ENCODE results near the gene ARHGAP26.

ARHGAP26 gene

GRCh38 chr5:143056339-143056704 is 286.1 kb downstream of the ARHGAP26 start:
- no peaks in the 10 kb centered on the region for H3K9me2 ChIP-seq (replicated peaks; ENCODE audit: control insufficient read depth, low read length)
- no peaks in the 10 kb centered on the region for H3K4me1 ChIP-seq (ENCODE audit: control insufficient read depth, low read length)
- H3K36me3 ChIP-seq (ENCODE audit: control insufficient read depth, low read length) = no peaks in the 10 kb centered on the region
- no peaks in the 10 kb centered on the region for H3K9me3 ChIP-seq (ENCODE audit: control insufficient read depth, insufficient read depth, low read length)
- no peak for TF ChIP-seq EZH2phosphoT487 (IDR thresholded peaks at IDR 0.05; ENCODE audit: borderline replicate concordance, low read length)
- no peak for TF ChIP-seq CTCF (IDR thresholded peaks at IDR 0.05; ENCODE audit: low read depth, low read length, poor library complexity, severe bottlenecking)
- H3K79me2 ChIP-seq (ENCODE audit: control insufficient read depth, low read length) = no peaks in the 10 kb centered on the region
- H4K20me1 ChIP-seq (ENCODE audit: control insufficient read depth, insufficient read depth, low read depth, low read length) = no peaks in the 10 kb centered on the region
- H3K4me3 ChIP-seq (ENCODE audit: low read length) = no peak overlapping the region
- no peak overlapping the region for H3K4me2 ChIP-seq (ENCODE audit: low read length)
- no peaks in the 10 kb centered on the region for H3F3A ChIP-seq (ENCODE audit: control insufficient read depth, insufficient read depth)
- no peak overlapping the region for H3K27ac ChIP-seq (ENCODE audit: low read depth, low read length)
- H3K27me3 ChIP-seq (ENCODE audit: control insufficient read depth, low read length) = no peaks in the 10 kb centered on the region

GRCh38 chr5:143056792-143057579 is 286.8 kb downstream of the ARHGAP26 start:
- no peaks in the 10 kb centered on the region for H3K27me3 ChIP-seq (ENCODE audit: control insufficient read depth, low read length)
- H3K4me3 ChIP-seq (ENCODE audit: low read length) = no peak overlapping the region
- H3K4me2 ChIP-seq (ENCODE audit: low read length) = no peak overlapping the region
- no peak overlapping the region for H3K27ac ChIP-seq (ENCODE audit: low read depth, low read length)
- H4K20me1 ChIP-seq (ENCODE audit: control insufficient read depth, insufficient read depth, low read depth, low read length) = no peaks in the 10 kb centered on the region
- no peaks in the 10 kb centered on the region for H3K4me1 ChIP-seq (ENCODE audit: control insufficient read depth, low read length)
- TF ChIP-seq CTCF (IDR thresholded peaks at IDR 0.05; ENCODE audit: low read depth, low read length, poor library complexity, severe bottlenecking) (no peak), EZH2phosphoT487 (IDR thresholded peaks at IDR 0.05; ENCODE audit: borderline replicate concordance, low read length) (no peak)
- no peaks in the 10 kb centered on the region for H3K9me3 ChIP-seq (ENCODE audit: control insufficient read depth, insufficient read depth, low read length)
- H3K36me3 ChIP-seq (ENCODE audit: control insufficient read depth, low read length) = no peaks in the 10 kb centered on the region
- H3F3A ChIP-seq (ENCODE audit: control insufficient read depth, insufficient read depth) = no peaks in the 10 kb centered on the region
- H3K79me2 ChIP-seq (ENCODE audit: control insufficient read depth, low read length) = no peaks in the 10 kb centered on the region
- H3K9me2 ChIP-seq (replicated peaks; ENCODE audit: control insufficient read depth, low read length) = no peaks in the 10 kb centered on the region

- H3K36me3 ChIP-seq (ENCODE audit: control insufficient read depth, low read length) = no peaks in the 10 kb centered on the region
- H3F3A ChIP-seq (ENCODE audit: control insufficient read depth, insufficient read depth) = no peaks in the 10 kb centered on the region
- no peak overlapping the region for H3K27ac ChIP-seq (ENCODE audit: low read depth, low read length)
- H3K4me2 ChIP-seq (ENCODE audit: low read length) = no peak overlapping the region
- no peaks in the 10 kb centered on the region for H4K20me1 ChIP-seq (ENCODE audit: control insufficient read depth, insufficient read depth, low read depth, low read length)
- TF ChIP-seq EZH2phosphoT487 (IDR thresholded peaks at IDR 0.05; ENCODE audit: borderline replicate concordance, low read length) (no peak), CTCF (IDR thresholded peaks at IDR 0.05; ENCODE audit: low read depth, low read length, poor library complexity, severe bottlenecking) (no peak)
- H3K9me3 ChIP-seq (ENCODE audit: control insufficient read depth, insufficient read depth, low read length) = no peaks in the 10 kb centered on the region
- no peaks in the 10 kb centered on the region for H3K79me2 ChIP-seq (ENCODE audit: control insufficient read depth, low read length)
- H3K4me3 ChIP-seq (ENCODE audit: low read length) = no peak overlapping the region
- no peaks in the 10 kb centered on the region for H3K27me3 ChIP-seq (ENCODE audit: control insufficient read depth, low read length)
- no peaks in the 10 kb centered on the region for H3K4me1 ChIP-seq (ENCODE audit: control insufficient read depth, low read length)
- no peaks in the 10 kb centered on the region for H3K9me2 ChIP-seq (replicated peaks; ENCODE audit: control insufficient read depth, low read length)
Measured at GRCh38 chr5:143057580-143057999, 287.4 kb downstream of the ARHGAP26 start.

Measured in DOHH2 (cell line).